ENCODE data around the gene ARID1B. TPM values are rescaled to one million over a fixed set of nuclear protein-coding genes. Genes with fewer than 3 reads are reported as not detected.

Gene ARID1B
- total and polyA plus RNA-seq, 9 of the 15 experiments (the other 6 are each of a cell fraction or from before 2014, with no cell fraction given): 12.5 to 50.5 (median 25.8) TPM

DNA sequence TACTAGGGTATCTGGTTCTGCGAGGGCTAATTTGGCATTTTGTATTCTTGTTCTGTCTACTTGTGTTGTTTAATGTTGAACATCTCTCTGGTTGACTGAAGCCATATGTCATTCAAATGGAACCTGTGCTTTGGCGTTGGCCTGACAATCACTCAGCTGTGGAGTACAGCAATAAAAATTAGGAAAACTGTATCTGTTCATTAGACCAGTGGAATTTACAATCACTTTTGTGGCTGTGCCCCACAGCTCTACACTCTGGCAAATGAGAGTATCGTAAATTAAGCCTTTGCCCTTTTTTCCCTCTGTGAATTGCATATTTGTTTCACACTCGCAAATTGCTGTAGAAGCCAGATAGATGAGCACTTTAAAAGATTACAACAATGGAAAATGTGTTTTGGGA is 102.0 kb downstream of the ARID1B start:
- FAIRE-seq (no peak), DNase-seq (ENCODE audit: extremely low read depth in 1 of 4, low spot score in 3 of 4) (no peak), ATAC-seq (no peak)
- H4K20me1 ChIP-seq (replicated peaks; ENCODE audit: control insufficient read depth, insufficient read depth, low read length): peaks cover 19% of the 10 kb centered on the region; the same call in 1 of the 2 replicates
- H3K27ac ChIP-seq (ENCODE audit: extremely low read depth, low read depth, low read length): no peak overlapping the region
- intact Hi-C loops (cut with micrococcal nuclease): loop anchor here (5.0 kb wide), 1 partner anchor 143 kb away; no protein-coding TSS in a partner anchor
- in situ Hi-C loops (cut with MboI): no loop called here
- no peak overlapping the region for H3K4me3 ChIP-seq
- H3K4me2 ChIP-seq (ENCODE audit: insufficient read depth, low read length): no peak overlapping the region
- CTCF ChIA-PET (ENCODE audit: low intra/inter-chr PET ratio): no interaction called here
- H3K4me1 ChIP-seq (replicated peaks in 1 of 2; ENCODE audit: control insufficient read depth in 2 of 2, insufficient read depth in 2 of 2, low read length in 2 of 2): peaks cover 0 to 4% of the 10 kb centered on the region in 2 experiments; a peak in 2 of 5 replicates
- H3K79me2 ChIP-seq (ENCODE audit: control insufficient read depth, insufficient read depth, low read length): peaks cover 87% of the 10 kb centered on the region
- POLR2A ChIA-PET: no interaction called here
- no TSS peak for BruUV-seq (replicated peaks)
- TF ChIP-seq HOXB6 (CRISPR knock-in tag; IDR thresholded peaks at IDR 0.05; ENCODE audit: borderline replicate concordance) (no peak), BRCA1 (IDR thresholded peaks at IDR 0.05) (no peak), BRCA1 (CRISPR knock-in tag; IDR thresholded peaks at IDR 0.05) (no peak), ELF1 (tag; IDR thresholded peaks at IDR 0.05) (no peak), NCOA4 (IDR thresholded peaks at IDR 0.05; ENCODE audit: partially characterized antibody) (no peak), MYBL2 (IDR thresholded peaks at IDR 0.05; ENCODE audit: low read depth) (no peak), MYBL2 (CRISPR knock-in tag; IDR thresholded peaks at IDR 0.05; ENCODE audit: borderline replicate concordance) (no peak), TCF3 (CRISPR knock-in tag; IDR thresholded peaks at IDR 0.05) (no peak), SMAD2 (IDR thresholded peaks at IDR 0.05; ENCODE audit: low read depth, low read length) (no peak), ZFP30 (CRISPR knock-in tag; IDR thresholded peaks at IDR 0.05; ENCODE audit: borderline replicate concordance) (no peak), TAF1 (IDR thresholded peaks at IDR 0.05; ENCODE audit: control insufficient read depth, extremely low read depth, insufficient read depth, low read length, severe bottlenecking) (no peak), POLR2H (tag; IDR thresholded peaks at IDR 0.05; ENCODE audit: low read depth) (no peak), NCOA1 (IDR thresholded peaks at IDR 0.05; ENCODE audit: low read depth) (no peak), SIX5 (IDR thresholded peaks at IDR 0.05; ENCODE audit: borderline replicate concordance in 1 of 2, insufficient read depth in 1 of 2, low read depth in 1 of 2, low read length in 2 of 2) (no peak), ZNF311 (CRISPR knock-in tag; IDR thresholded peaks at IDR 0.05) (no peak), SRSF1 (IDR thresholded peaks at IDR 0.05; ENCODE audit: low read depth, low read length) (no peak)
- TF ChIP-seq, protein P1, sequence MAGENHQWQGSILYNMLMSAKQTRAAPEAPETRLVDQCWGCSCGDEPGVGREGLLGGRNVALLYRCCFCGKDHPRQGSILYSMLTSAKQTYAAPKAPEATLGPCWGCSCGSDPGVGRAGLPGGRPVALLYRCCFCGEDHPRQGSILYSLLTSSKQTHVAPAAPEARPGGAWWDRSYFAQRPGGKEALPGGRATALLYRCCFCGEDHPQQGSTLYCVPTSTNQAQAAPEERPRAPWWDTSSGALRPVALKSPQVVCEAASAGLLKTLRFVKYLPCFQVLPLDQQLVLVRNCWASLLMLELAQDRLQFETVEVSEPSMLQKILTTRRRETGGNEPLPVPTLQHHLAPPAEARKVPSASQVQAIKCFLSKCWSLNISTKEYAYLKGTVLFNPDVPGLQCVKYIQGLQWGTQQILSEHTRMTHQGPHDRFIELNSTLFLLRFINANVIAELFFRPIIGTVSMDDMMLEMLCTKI (IDR thresholded peaks at IDR 0.05; ENCODE audit: partially characterized antibody): no peak
- TF ChIP-seq, protein P2, sequence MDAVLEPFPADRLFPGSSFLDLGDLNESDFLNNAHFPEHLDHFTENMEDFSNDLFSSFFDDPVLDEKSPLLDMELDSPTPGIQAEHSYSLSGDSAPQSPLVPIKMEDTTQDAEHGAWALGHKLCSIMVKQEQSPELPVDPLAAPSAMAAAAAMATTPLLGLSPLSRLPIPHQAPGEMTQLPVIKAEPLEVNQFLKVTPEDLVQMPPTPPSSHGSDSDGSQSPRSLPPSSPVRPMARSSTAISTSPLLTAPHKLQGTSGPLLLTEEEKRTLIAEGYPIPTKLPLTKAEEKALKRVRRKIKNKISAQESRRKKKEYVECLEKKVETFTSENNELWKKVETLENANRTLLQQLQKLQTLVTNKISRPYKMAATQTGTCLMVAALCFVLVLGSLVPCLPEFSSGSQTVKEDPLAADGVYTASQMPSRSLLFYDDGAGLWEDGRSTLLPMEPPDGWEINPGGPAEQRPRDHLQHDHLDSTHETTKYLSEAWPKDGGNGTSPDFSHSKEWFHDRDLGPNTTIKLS (IDR thresholded peaks at IDR 0.05; ENCODE audit: borderline replicate concordance, low read depth): no peak
- TF ChIP-seq, protein P3, sequence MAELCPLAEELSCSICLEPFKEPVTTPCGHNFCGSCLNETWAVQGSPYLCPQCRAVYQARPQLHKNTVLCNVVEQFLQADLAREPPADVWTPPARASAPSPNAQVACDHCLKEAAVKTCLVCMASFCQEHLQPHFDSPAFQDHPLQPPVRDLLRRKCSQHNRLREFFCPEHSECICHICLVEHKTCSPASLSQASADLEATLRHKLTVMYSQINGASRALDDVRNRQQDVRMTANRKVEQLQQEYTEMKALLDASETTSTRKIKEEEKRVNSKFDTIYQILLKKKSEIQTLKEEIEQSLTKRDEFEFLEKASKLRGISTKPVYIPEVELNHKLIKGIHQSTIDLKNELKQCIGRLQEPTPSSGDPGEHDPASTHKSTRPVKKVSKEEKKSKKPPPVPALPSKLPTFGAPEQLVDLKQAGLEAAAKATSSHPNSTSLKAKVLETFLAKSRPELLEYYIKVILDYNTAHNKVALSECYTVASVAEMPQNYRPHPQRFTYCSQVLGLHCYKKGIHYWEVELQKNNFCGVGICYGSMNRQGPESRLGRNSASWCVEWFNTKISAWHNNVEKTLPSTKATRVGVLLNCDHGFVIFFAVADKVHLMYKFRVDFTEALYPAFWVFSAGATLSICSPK (IDR thresholded peaks at IDR 0.05; ENCODE audit: borderline replicate concordance): no peak
- H3K36me3 ChIP-seq (ENCODE audit: control insufficient read depth, insufficient read depth, low read length): no peaks in the 10 kb centered on the region
- no peaks in the 10 kb centered on the region for H3K27me3 ChIP-seq (ENCODE audit: control insufficient read depth in 2 of 2, insufficient read depth in 2 of 2, low read length in 2 of 2)
- WGBS (ENCODE audit: insufficient coverage, low coverage, missing lambda C conversion rate): 83% methylated on average over 4 of the region's 4 CpGs
- no peak overlapping the region for H2AFZ ChIP-seq (ENCODE audit: low read depth, low read length)
- no peaks in the 10 kb centered on the region for H3K9me1 ChIP-seq (ENCODE audit: control insufficient read depth, insufficient read depth, low read length)
- no peak overlapping the region for H3K9ac ChIP-seq (ENCODE audit: insufficient read depth in 1 of 2, low read depth in 2 of 2, low read length in 2 of 2)
- no peaks in the 10 kb centered on the region for H3K9me3 ChIP-seq (replicated peaks; ENCODE audit: control insufficient read depth, insufficient read depth, low read depth, low read length)
